Measurements from ENCODE around the gene ANKRD18A. TPM values are rescaled to one million over a fixed set of nuclear protein-coding genes. Genes with fewer than 3 reads are reported as not detected.

The ANKRD18A gene
- total RNA-seq, 4 donors from 2014 or later = 0.13 to 1.9 (median 0.48) TPM; not detected in 1

DNA sequence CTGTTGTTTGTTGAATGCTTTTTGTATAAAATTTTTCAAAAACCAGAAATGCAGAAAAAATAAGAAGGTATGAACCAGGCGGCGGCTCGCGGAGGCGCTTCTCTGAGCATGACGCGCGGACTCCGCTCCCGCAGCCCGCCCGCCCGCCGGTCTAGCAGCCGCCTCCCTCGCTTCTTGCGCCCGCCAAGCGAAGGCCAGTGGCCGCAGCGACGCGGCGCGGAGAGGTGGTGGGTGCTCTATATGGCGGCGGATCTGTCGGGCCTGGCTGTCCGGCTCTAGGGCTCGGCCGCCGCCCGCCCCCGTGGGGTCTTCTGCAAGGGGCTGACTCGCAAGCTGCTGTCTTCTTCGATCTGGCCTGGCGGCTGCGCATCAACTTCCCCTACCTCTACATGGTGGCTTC is 93.8 kb downstream of the ANKRD18A start:
- DNase-seq (ENCODE audit: low spot score) (no peak), ATAC-seq (ENCODE audit: low FRiP score) (no peak)
- TF ChIP-seq, protein P1, sequence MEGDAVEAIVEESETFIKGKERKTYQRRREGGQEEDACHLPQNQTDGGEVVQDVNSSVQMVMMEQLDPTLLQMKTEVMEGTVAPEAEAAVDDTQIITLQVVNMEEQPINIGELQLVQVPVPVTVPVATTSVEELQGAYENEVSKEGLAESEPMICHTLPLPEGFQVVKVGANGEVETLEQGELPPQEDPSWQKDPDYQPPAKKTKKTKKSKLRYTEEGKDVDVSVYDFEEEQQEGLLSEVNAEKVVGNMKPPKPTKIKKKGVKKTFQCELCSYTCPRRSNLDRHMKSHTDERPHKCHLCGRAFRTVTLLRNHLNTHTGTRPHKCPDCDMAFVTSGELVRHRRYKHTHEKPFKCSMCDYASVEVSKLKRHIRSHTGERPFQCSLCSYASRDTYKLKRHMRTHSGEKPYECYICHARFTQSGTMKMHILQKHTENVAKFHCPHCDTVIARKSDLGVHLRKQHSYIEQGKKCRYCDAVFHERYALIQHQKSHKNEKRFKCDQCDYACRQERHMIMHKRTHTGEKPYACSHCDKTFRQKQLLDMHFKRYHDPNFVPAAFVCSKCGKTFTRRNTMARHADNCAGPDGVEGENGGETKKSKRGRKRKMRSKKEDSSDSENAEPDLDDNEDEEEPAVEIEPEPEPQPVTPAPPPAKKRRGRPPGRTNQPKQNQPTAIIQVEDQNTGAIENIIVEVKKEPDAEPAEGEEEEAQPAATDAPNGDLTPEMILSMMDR (IDR thresholded peaks at IDR 0.05) = no peak

GRCh38 chr9:38523121-38523520 is 97.3 kb downstream of the ANKRD18A start:
- no peak for DNase-seq (ENCODE audit: low spot score)
- no peak for ATAC-seq (ENCODE audit: low FRiP score)
- TF ChIP-seq, protein P1 (IDR thresholded peaks at IDR 0.05) = no peak

GRCh38 chr9:38521762-38522161 is 98.6 kb downstream of the ANKRD18A start:
- no peak for ATAC-seq (ENCODE audit: low FRiP score)
- TF ChIP-seq, protein P1 (IDR thresholded peaks at IDR 0.05) = no peak

More at GRCh38 chr9:38521762-38522161, 98.6 kb downstream of the ANKRD18A start:
- DNase-seq (ENCODE audit: low spot score) = no peak

Small RNAs within 50 kb of the gene (small RNA-seq; reads per million reads assigned to genes)
- gene AL390726.1 (not detected), gene AL390726.2 (not detected), gene AL390726.3 (not detected), gene AL390726.4 (not detected), gene AL390726.5 (not detected)

Other genes starting within 250 kb of the ANKRD18A start
- 10 to 100 TPM; 12.0 to 28.0 (median 21.1) TPM for gene ALDH1B1, start 227.9 kb downstream of the ANKRD18A start, total RNA-seq
- not detected for gene IGFBPL1, start 196.1 kb downstream of the ANKRD18A start, total RNA-seq
- gene FAM240B, start 99.5 kb upstream of the ANKRD18A start, total RNA-seq = not detected

Measured in omental fat pad (tissue), 4 donors.